OCI-LY7 (cell line): ENCODE data around the gene TMEM185B.

Source experiments
- EZH2phosphoT487 ChIP-seq: fragments of 200-600 bp; sonication (generic); IDR thresholded peaks from 2 replicates; pipeline ENCODE4 v1.6.1; 2018; ENCODE audit warnings: low read depth, borderline replicate concordance, mild to moderate bottlenecking, mixed run types, antibody characterized with exemption, low read length, moderate library complexity, mixed read lengths
- TF ChIP-seq, protein P1 (sequence below): fragments of 200-600 bp; sonication (generic); conservative IDR thresholded peaks from 2 replicates; pipeline ENCODE4 v1.5.1; 2014; ENCODE audit warnings: mild to moderate bottlenecking, antibody characterized with exemption, low read length, moderate library complexity, mixed read lengths

DNA sequence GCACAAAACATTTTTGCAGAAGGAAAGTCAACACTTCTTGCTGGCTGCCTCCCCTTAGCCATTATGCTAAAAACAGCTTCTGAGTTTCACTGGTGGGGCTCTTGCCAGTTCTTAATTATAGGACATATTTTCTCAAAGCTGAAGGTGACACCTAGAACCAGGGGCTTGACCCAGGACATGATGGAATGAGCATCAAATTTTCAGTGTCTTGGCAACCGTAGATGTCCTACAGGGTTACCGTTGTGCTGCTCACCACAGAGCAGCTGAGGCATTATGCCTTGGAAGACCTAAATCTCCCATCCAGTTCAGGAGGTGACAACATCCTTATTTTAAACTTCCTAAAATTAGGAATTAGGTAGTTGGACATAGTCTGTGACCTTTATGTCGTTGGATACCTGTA, 46.7 kb downstream of the TMEM185B start:
- TF ChIP-seq, protein P1, sequence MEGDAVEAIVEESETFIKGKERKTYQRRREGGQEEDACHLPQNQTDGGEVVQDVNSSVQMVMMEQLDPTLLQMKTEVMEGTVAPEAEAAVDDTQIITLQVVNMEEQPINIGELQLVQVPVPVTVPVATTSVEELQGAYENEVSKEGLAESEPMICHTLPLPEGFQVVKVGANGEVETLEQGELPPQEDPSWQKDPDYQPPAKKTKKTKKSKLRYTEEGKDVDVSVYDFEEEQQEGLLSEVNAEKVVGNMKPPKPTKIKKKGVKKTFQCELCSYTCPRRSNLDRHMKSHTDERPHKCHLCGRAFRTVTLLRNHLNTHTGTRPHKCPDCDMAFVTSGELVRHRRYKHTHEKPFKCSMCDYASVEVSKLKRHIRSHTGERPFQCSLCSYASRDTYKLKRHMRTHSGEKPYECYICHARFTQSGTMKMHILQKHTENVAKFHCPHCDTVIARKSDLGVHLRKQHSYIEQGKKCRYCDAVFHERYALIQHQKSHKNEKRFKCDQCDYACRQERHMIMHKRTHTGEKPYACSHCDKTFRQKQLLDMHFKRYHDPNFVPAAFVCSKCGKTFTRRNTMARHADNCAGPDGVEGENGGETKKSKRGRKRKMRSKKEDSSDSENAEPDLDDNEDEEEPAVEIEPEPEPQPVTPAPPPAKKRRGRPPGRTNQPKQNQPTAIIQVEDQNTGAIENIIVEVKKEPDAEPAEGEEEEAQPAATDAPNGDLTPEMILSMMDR: no peak
- no peak for TF ChIP-seq EZH2phosphoT487
